Dedifferentiated amniotic fluid mesenchymal stem cell (primary cell): ENCODE results near the gene CLTCL1.
"Not testable (repeated sequence)": the region's sequence is repeated elsewhere in the genome, so short reads cannot be mapped to it uniquely, and the experiment has no call there.

ENCODE experiments used
- DNase-seq: peaks from one replicate; pipeline ENCODE4 v3.0.0-alpha.2; 2016; ENCODE audit errors: extremely low spot score

Gene CLTCL1

GRCh38 chr22:19290400-19291217 lies 910 bp downstream of the CLTCL1 start:
- no peak for DNase-seq

- DNase-seq, result no peak
These were observed 1.9 kb downstream of the CLTCL1 start for GRCh38 chr22:19289475-19290161.

GRCh38 chr22:19287889-19288288 lies 3.6 kb downstream of the CLTCL1 start:
- DNase-seq, result peak; percentile 71

GRCh38 chr22:19287076-19287707 lies 4.3 kb downstream of the CLTCL1 start:
- DNase-seq, result no peak

GRCh38 chr22:19285831-19286230 lies 5.7 kb downstream of the CLTCL1 start:
- no peak for DNase-seq

GRCh38 chr22:19279143-19279542 lies 12.4 kb downstream of the CLTCL1 start:
- DNase-seq, result not testable (repeated sequence)

GRCh38 chr22:19277785-19278184 lies 13.7 kb downstream of the CLTCL1 start:
- no peak for DNase-seq

- DNase-seq, result no peak
These were observed 15.5 kb downstream of the CLTCL1 start for GRCh38 chr22:19275919-19276600.

GRCh38 chr22:19275513-19275912 lies 16.0 kb downstream of the CLTCL1 start:
- DNase-seq, result no peak

- DNase-seq, result no peak
These were observed 16.4 kb downstream of the CLTCL1 start for GRCh38 chr22:19275104-19275503.

GRCh38 chr22:19271856-19272535 lies 19.5 kb downstream of the CLTCL1 start:
- no peak for DNase-seq

GRCh38 chr22:19271273-19271855 lies 20.2 kb downstream of the CLTCL1 start:
- no peak for DNase-seq

- no peak for DNase-seq
These were observed 20.6 kb downstream of the CLTCL1 start for GRCh38 chr22:19270873-19271272.

GRCh38 chr22:19266547-19267086 lies 24.9 kb downstream of the CLTCL1 start:
- DNase-seq, result no peak

GRCh38 chr22:19265779-19266178 lies 25.7 kb downstream of the CLTCL1 start:
- no peak for DNase-seq

GRCh38 chr22:19260804-19261203 lies 30.7 kb downstream of the CLTCL1 start:
- no peak for DNase-seq

- DNase-seq, result no peak
These were observed 31.3 kb downstream of the CLTCL1 start for GRCh38 chr22:19260194-19260593.

GRCh38 chr22:19258968-19259288 lies 32.6 kb downstream of the CLTCL1 start:
- not testable (repeated sequence) for DNase-seq

GRCh38 chr22:19258371-19258770 lies 33.1 kb downstream of the CLTCL1 start:
- no peak for DNase-seq

- DNase-seq, result not testable (repeated sequence)
These were observed 35.2 kb downstream of the CLTCL1 start for GRCh38 chr22:19256362-19256761.

- DNase-seq, result no peak
These were observed 38.4 kb downstream of the CLTCL1 start for GRCh38 chr22:19253143-19253542.
